Lower leg skin (tissue), 3 donors: ENCODE measurements around the gene ATPAF2.

Experiments
- POLR2A ChIP-seq, 2 donors: fragments of 450-650 bp; IDR thresholded peaks; one replicate each; pipeline ENCODE4 v1.6.1; 2016 to 2017; ENCODE audit warnings: antibody characterized with exemption in 2 of 2, mild to moderate bottlenecking in 1 of 2, moderate library complexity in 1 of 2
- TF ChIP-seq, protein P1 (sequence below), 3 donors: fragments of 450-650 bp; IDR thresholded peaks; one replicate each; pipeline ENCODE4 v1.5.1; 2016; ENCODE audit warnings: antibody characterized with exemption in 3 of 3, mild to moderate bottlenecking in 3 of 3, moderate library complexity in 2 of 3

DNA sequence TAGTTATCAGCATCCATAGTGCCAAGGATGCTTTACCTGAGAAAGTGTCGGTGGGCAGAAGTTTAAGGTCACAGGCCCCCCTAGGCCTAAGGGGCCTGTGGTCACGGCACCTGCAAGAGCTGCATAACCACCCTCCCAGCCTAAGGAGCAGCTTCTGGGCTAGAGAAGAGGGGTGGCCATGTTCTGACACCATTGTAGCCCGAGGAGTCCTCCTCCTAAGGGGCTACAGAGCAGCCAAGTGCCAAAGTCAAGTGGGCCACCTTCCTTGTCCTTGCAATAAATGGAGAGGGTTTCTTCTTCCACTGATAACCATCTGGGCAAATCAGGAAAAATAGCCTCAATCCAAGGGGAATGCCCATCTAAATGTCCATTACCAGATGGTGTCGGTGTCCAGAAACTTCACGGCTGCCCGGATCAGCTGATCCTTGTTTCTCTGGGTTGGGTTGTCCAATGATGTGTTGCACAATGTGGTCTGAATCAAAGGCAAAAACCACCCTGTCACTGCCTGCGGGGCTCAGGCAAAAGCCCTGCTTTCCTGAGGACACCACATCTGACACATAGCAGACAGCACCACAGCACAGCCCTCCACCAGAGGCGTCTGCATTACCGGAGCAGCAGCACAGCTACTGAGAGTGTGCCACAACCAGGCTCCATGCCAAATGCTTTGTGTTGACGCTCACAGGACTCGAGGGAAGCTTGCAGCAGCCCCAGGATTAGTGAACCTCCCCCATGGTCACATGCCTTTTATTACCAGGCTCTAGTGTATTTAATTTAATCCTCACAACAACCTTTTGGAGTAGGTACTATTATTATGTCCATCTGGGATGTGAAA, 12.8 kb downstream of the ATPAF2 start:
- no peak for TF ChIP-seq POLR2A (IDR thresholded peaks at IDR 0.05)
- TF ChIP-seq, protein P1, sequence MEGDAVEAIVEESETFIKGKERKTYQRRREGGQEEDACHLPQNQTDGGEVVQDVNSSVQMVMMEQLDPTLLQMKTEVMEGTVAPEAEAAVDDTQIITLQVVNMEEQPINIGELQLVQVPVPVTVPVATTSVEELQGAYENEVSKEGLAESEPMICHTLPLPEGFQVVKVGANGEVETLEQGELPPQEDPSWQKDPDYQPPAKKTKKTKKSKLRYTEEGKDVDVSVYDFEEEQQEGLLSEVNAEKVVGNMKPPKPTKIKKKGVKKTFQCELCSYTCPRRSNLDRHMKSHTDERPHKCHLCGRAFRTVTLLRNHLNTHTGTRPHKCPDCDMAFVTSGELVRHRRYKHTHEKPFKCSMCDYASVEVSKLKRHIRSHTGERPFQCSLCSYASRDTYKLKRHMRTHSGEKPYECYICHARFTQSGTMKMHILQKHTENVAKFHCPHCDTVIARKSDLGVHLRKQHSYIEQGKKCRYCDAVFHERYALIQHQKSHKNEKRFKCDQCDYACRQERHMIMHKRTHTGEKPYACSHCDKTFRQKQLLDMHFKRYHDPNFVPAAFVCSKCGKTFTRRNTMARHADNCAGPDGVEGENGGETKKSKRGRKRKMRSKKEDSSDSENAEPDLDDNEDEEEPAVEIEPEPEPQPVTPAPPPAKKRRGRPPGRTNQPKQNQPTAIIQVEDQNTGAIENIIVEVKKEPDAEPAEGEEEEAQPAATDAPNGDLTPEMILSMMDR (IDR thresholded peaks at IDR 0.05) = no peak
